Uterus (tissue), 2 donors: ENCODE results near the gene TMEM130.

Source experiments
- CTCF ChIP-seq, 4 experiments: fragments of 200-600 bp in 2 of 4; fragments of 450-650 bp in 2 of 4; sonication (generic) in 2 of 4; IDR thresholded peaks; one replicate each; pipeline ENCODE4 v1.5.1; 2016 to 2019; ENCODE audit warnings: antibody characterized with exemption in 4 of 4, mild to moderate bottlenecking in 2 of 4, moderate library complexity in 1 of 4
- POLR2A ChIP-seq, 2 donors: fragments of 450-650 bp; IDR thresholded peaks; one replicate each; pipeline ENCODE4 v1.6.1; 2016; ENCODE audit warnings: antibody characterized with exemption in 2 of 2, mild to moderate bottlenecking in 1 of 2, moderate library complexity in 1 of 2

GRCh38 chr7:98878365-98879197, 8.8 kb upstream of the TMEM130 start, which contains the start of gene TRRAP:
- peak in 1 of 2 donors; percentile 47 for TF ChIP-seq POLR2A (IDR thresholded peaks at IDR 0.05)
- peak; percentile 67 to 96 (median 89) for TF ChIP-seq CTCF (IDR thresholded peaks at IDR 0.05)
